ENCODE results near the gene CNTNAP2. TPM values are rescaled to one million over a fixed set of nuclear protein-coding genes. Genes with fewer than 3 reads are reported as not detected.

Gene CNTNAP2
- total RNA-seq, 1 experiment from 2014 or later: 60.0 TPM

DNA sequence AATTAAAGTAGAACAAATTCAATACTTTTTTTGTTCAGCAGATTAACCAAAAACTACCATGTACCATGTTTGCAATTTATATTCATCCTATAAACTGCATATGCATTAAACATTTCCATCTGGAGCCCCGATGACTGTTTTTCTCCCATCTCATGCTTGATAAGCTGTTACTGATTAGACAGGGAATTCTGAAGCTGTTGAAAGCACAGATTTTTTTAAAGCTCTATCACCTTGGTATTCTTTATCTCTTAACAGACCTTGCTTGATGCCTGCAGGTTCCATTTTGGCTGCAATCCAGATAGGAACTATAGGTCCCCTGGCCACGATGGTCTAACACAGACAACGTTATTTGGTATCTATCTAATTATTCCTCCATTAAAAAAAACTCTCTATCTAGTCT is 961.7 kb downstream of the CNTNAP2 start:
- ChIA-PET CTCF (no interaction called here), POLR2A (ENCODE audit: low non-redundant PET) (no interaction called here)
- TF ChIP-seq, protein P1, sequence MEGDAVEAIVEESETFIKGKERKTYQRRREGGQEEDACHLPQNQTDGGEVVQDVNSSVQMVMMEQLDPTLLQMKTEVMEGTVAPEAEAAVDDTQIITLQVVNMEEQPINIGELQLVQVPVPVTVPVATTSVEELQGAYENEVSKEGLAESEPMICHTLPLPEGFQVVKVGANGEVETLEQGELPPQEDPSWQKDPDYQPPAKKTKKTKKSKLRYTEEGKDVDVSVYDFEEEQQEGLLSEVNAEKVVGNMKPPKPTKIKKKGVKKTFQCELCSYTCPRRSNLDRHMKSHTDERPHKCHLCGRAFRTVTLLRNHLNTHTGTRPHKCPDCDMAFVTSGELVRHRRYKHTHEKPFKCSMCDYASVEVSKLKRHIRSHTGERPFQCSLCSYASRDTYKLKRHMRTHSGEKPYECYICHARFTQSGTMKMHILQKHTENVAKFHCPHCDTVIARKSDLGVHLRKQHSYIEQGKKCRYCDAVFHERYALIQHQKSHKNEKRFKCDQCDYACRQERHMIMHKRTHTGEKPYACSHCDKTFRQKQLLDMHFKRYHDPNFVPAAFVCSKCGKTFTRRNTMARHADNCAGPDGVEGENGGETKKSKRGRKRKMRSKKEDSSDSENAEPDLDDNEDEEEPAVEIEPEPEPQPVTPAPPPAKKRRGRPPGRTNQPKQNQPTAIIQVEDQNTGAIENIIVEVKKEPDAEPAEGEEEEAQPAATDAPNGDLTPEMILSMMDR (conservative IDR thresholded peaks at IDR 0.05; ENCODE audit: low read depth, low read length): no peak
- no peak for TF ChIP-seq EZH2 (IDR thresholded peaks at IDR 0.05; ENCODE audit: borderline replicate concordance, low read depth, low read length, poor library complexity, severe bottlenecking)
- no peaks in the 10 kb centered on the region for H3K9me3 ChIP-seq (ENCODE audit: low read depth, low read length, poor library complexity, severe bottlenecking)
- H3K36me3 ChIP-seq (ENCODE audit: insufficient read depth, low read length, poor library complexity, severe bottlenecking): no peaks in the 10 kb centered on the region
- no peaks in the 10 kb centered on the region for H3K4me1 ChIP-seq (ENCODE audit: insufficient read depth, low read length, poor library complexity, severe bottlenecking)
- no peak for DNase-seq (ENCODE audit: low spot score)
- H3K27me3 ChIP-seq (replicated peaks; ENCODE audit: insufficient read depth, low read depth, low read length, poor library complexity): no peaks in the 10 kb centered on the region
- no peak overlapping the region for H3K27ac ChIP-seq (ENCODE audit: low read depth, low read length, poor library complexity, severe bottlenecking)
- H3K4me3 ChIP-seq (ENCODE audit: low read depth, low read length, poor library complexity, severe bottlenecking): no peak overlapping the region
- intact Hi-C loops (cut with micrococcal nuclease; ENCODE audit: unreplicated experiment): no loop called here
- no TSS peak for BruUV-seq (replicated peaks)

DNA sequence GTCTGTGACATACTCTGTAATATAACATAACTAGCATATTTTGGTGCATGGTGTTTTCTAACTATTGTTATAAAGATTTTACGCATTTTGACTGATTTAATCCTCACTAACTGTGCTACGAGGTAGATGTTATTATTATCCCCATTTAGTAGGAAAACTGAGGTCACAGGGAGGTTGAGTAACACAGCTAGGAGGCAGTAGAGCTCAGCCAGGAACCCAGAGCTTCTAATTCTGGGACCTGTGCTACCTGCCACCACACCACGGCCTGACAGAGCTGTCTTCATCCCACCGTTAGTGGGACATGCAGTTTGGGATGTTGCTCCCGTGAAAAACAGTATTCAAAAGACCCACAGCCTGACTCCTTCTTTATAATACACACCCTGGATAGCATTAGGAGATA is 962.5 kb downstream of the CNTNAP2 start:
- no peaks in the 10 kb centered on the region for H3K27me3 ChIP-seq (replicated peaks; ENCODE audit: insufficient read depth, low read depth, low read length, poor library complexity)
- BruUV-seq (replicated peaks): no TSS peak
- H3K27ac ChIP-seq (ENCODE audit: low read depth, low read length, poor library complexity, severe bottlenecking): no peak overlapping the region
- POLR2A ChIA-PET (ENCODE audit: low non-redundant PET): no interaction called here
- H3K4me3 ChIP-seq (ENCODE audit: low read depth, low read length, poor library complexity, severe bottlenecking): no peak overlapping the region
- CTCF ChIA-PET: no interaction called here
- H3K9me3 ChIP-seq (ENCODE audit: low read depth, low read length, poor library complexity, severe bottlenecking): no peaks in the 10 kb centered on the region
- no peak for TF ChIP-seq EZH2 (IDR thresholded peaks at IDR 0.05; ENCODE audit: borderline replicate concordance, low read depth, low read length, poor library complexity, severe bottlenecking)
- TF ChIP-seq, protein P1 (conservative IDR thresholded peaks at IDR 0.05; ENCODE audit: low read depth, low read length): no peak
- H3K4me1 ChIP-seq (ENCODE audit: insufficient read depth, low read length, poor library complexity, severe bottlenecking): no peaks in the 10 kb centered on the region
- no peak for DNase-seq (ENCODE audit: low spot score)
- H3K36me3 ChIP-seq (ENCODE audit: insufficient read depth, low read length, poor library complexity, severe bottlenecking): no peaks in the 10 kb centered on the region
- intact Hi-C loops (cut with micrococcal nuclease; ENCODE audit: unreplicated experiment): no loop called here

DNA sequence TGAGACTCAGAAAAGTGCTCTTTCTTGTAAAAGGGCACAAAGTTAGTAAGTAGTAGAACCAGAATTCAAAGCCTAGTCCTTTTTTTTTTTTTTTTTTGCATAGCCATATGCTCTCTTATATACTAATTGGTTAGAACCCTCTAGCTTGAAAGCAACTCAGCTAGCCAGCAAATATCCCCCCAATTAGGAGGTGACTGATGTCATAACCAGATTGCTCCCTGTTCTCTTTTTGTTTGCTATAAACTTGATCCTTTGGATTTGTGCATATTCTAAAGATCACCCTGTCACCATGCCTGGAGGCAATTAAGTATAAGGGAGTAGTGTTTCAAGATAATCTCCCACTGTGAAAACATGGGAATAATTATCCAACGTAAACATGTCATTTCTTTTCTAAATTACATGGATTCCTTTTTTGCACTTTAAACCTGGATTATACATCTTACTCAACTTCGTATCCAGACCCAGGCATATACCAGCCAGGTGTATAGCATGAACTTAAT is 963.4 kb downstream of the CNTNAP2 start:
- no peak overlapping the region for H3K4me3 ChIP-seq (ENCODE audit: low read depth, low read length, poor library complexity, severe bottlenecking)
- H3K36me3 ChIP-seq (ENCODE audit: insufficient read depth, low read length, poor library complexity, severe bottlenecking): no peaks in the 10 kb centered on the region
- no peaks in the 10 kb centered on the region for H3K9me3 ChIP-seq (ENCODE audit: low read depth, low read length, poor library complexity, severe bottlenecking)
- no TSS peak for BruUV-seq (replicated peaks)
- DNase-seq (ENCODE audit: low spot score): peak; percentile 22
- ChIA-PET CTCF (no interaction called here), POLR2A (ENCODE audit: low non-redundant PET) (no interaction called here)
- no peak overlapping the region for H3K27ac ChIP-seq (ENCODE audit: low read depth, low read length, poor library complexity, severe bottlenecking)
- no peaks in the 10 kb centered on the region for H3K4me1 ChIP-seq (ENCODE audit: insufficient read depth, low read length, poor library complexity, severe bottlenecking)
- no peaks in the 10 kb centered on the region for H3K27me3 ChIP-seq (replicated peaks; ENCODE audit: insufficient read depth, low read depth, low read length, poor library complexity)
- TF ChIP-seq, protein P1 (conservative IDR thresholded peaks at IDR 0.05; ENCODE audit: low read depth, low read length): no peak
- TF ChIP-seq EZH2 (IDR thresholded peaks at IDR 0.05; ENCODE audit: borderline replicate concordance, low read depth, low read length, poor library complexity, severe bottlenecking): no peak
- intact Hi-C loops (cut with micrococcal nuclease; ENCODE audit: unreplicated experiment): no loop called here
